NCI-H1694 treated with DMSO at 0.1 percent for 48 hours (cell line): ENCODE results near the gene SLC25A45.
"Not testable (repeated sequence)": the region's sequence is repeated elsewhere in the genome, so short reads cannot be mapped to it uniquely, and the experiment has no call there.

Experiments used
- DNase-seq: peaks from one replicate; lab custom pipeline; 2025; lab: John Stamatoyannopoulos, UW

Gene SLC25A45

DNA sequence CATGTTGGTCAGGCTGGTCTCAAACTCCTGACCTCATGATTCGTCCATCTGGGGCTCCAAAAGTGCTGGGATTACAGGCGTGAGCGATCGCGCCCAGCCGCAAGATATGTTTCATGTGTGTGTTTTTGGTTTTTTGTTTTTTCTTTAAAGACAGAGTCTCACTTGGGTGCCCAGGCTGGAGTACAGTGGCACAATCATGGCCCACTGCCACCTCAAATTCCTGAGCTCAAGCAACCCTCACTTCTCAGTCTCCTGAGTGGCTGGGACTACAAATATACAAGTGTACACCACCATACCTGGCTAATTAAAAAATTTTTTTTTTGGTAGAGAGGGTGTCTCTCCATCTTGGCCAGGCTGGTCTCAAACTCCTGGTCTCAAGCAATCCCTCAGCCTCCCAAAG lies 19.5 kb downstream of the SLC25A45 start:
- no peak for DNase-seq

- no peak for DNase-seq
Observed at GRCh38 chr11:65362320-65362931, 20.0 kb downstream of the SLC25A45 start.

DNA sequence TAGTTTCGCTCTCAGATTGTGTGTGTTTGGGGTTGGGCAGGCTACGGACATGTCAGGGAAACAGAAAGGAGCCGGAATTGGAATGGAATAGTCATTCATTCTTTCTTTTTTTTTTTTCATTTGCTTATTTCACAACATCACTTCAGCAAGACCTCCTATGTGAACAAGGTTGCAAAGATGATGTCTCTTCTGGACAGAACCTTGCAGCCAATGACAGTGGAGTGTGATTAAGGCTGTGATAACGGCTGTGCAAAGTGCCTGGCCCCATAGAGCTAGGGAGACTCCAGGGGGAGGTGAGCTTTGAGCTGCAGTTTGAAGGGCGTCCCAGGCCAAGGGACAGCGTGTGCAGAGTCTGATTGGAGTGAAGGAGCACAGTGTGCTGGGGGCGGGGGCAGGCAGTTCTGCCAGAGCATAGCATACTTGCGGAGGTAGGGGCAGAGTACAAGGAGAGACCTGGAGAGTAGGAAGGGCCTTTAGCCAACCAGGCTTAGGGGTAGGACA lies 24.5 kb downstream of the SLC25A45 start:
- no peak for DNase-seq

DNA sequence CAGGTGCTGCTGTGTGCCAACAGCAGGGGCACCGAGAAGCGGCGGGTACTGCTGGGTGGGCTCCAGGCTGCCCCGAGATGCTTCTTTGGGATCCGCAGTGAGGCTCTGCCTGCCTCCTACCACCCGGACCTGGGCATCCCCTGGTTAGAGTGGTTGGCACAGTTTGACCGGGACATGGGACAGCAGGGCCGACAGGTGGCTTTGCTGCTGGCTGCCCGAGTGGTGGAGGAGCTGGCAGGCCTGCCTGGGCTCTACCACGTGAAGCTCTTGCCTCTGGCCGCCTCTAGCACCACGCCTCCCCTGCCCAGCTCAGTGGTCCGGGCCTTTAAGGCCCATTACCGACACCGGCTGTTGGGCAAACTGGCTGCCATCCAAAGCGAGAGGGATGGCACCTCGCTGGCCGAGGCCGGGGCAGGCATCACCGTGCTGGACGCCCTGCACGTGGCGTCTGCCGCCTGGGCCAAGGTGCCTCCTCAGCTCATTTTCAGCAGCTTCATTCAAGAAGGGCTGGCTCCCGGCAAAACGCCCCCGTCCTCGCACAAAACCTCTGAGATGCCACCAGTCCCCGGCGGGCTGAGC lies 26.0 kb downstream of the SLC25A45 start:
- no peak for DNase-seq

DNA sequence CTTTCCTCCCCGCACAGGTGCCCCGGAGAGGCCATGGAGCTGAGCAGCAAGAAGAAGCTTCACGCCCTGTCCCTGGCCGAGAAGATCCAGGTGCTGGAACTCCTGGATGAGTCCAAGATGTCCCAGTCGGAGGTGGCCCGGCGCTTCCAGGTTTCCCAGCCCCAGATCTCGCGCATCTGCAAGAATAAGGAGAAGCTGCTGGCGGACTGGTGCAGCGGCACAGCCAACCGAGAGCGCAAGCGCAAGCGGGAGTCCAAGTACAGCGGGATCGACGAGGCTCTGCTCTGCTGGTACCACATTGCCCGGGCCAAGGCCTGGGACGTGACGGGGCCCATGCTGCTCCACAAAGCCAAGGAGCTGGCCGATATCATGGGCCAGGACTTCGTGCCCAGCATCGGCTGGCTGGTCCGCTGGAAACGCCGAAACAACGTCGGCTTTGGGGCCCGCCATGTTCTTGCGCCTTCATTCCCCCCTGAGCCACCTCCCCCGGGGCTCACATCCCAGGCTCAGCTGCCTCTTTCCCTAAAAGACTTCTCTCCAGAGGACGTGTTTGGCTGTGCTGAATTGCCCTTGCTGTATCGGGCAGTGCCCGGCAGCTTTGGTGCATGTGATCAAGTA lies 26.6 kb downstream of the SLC25A45 start:
- DNase-seq = no peak

DNA sequence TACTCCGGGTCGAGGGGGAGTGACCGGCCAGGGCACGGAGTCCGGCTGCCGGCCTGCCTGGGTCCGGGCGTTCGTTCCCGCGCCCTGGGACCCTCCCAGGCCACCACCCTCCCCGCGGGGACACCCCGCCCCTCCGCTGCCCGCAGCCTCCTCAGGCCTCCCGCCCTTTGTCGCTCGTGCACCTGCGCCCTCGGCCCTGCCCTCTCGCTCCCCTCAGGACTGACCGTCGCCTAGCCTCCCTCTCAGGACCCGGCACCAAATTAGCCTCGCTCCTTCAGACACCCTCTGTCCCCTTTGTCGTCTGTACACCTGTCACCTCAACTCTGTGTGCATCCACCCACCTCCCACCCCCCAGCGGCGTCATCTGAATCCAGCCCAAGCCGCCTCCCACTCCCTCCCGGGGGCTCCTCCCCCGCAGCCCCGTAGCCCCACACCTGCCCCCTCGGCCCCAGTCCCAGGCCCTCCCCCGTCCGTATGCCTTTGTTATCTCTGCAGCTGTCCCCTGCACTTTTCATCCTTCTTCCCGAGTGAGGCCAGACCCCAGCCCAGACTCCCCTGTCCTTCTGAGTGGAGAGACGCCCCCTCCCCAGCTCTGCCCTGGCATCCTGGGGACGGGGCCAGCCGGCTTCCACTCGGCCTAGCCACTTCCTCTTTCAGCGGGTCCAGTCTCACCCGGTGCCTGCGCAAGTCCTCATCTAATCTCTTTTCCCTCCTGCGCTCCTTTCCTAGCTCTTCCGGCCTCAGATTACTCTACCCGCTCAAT lies 27.3 kb downstream of the SLC25A45 start:
- peak; percentile 3 for DNase-seq

GRCh38 chr11:65354265-65355012 lies 28.0 kb downstream of the SLC25A45 start, which contains the start of gene TIGD3:
Gene TIGD3 (plus strand): TSS chr11:65354751. CDS start chr11:65355809, 1,058 bp downstream.
- DNase-seq = peak; percentile 89

- no peak for DNase-seq
Observed at GRCh38 chr11:65353900-65354264, 28.6 kb downstream of the SLC25A45 start.

- no peak for DNase-seq
Observed at GRCh38 chr11:65353376-65353775, 29.1 kb downstream of the SLC25A45 start.

- DNase-seq = peak; percentile 6
Observed at GRCh38 chr11:65352783-65353182, 29.7 kb downstream of the SLC25A45 start.

DNA sequence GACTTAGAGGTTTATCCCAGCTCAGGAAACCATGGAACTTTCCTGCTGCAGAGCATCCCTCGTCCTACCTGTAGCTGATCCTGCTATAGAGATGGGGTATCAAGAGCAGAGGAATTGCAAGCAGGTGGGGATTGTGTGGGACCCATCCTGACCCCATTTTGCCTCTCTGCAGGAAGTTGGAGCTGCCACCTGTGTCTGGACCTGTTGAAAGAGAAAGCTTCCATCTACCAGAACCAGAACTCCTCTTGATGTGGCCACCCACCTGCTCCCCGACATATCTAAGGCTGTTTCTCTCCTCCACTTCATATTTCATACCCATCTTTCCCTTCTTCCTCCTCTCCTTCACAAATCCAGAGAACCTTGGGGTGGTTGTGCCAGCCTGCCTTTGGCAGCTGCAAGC lies 30.9 kb downstream of the SLC25A45 start:
- DNase-seq = no peak

DNA sequence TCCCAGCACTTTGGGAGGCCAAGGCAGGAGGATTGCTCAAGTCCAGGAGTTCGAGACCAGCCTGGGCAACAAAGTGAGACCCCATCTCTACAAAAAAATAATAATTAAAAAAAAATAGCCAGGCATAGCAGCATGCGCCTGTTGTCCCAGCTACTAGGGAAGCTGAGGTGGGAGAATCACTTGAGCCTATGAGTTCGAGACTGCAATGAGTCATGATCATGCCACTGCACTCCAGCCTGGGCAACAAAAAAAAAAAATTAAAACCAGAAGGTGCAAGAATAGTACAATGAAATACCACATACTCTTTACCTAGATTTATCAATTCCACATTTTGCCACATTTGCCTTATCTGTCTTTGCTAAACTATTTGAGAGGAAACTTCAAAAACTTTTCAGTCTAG lies 40.6 kb downstream of the SLC25A45 start:
- no peak for DNase-seq

DNA sequence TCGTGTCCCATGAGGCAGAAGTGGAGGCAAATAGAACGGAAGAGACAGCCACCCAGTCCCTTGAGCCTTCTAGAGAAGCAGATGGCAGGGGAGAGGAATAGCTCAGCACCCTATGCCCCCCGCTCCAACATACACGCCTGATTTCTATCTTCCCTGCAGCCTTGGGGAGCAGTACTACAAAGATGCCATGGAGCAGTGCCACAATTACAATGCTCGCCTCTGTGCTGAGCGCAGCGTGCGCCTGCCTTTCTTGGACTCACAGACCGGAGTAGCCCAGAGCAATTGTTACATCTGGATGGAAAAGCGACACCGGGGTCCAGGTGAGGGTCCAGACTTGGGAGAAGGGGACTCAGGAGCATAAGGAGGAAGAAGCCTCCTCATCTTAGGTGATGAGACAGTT lies 42.2 kb downstream of the SLC25A45 start:
- no peak for DNase-seq

GRCh38 chr11:65338676-65339075 lies 43.8 kb downstream of the SLC25A45 start:
- DNase-seq = no peak

DNA sequence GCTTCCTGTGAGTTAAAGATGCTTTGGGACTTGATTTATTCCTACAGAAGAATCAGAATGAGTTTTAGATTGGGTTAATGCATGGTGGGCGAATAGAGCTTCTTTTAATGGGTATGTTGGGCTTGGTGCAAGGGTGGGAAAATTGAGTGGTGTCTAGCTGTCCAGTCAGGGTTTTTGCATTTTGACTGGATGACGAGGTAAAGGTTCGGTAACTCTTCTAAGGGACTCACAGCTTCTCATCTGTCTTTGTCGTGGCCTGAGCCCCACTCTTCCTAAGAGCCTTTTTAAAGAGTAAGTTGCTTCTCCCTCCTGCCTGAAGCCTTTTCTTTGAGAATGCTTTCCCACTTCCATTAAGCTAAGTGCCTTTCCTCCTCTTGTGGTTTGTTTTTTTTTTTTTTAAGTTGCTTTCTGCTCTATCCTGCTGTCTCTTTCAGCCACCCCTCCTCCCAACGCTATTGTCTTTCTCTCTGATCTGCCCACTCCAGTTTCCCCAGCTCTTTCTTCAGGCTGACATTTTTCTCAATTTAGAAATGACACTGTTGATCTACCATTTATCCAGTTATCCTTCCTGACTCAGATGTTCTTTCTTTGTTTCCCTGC lies 47.6 kb downstream of the SLC25A45 start:
- DNase-seq = no peak

- not testable (repeated sequence) for DNase-seq
Observed at GRCh38 chr11:65332591-65332990, 49.9 kb downstream of the SLC25A45 start.

DNA sequence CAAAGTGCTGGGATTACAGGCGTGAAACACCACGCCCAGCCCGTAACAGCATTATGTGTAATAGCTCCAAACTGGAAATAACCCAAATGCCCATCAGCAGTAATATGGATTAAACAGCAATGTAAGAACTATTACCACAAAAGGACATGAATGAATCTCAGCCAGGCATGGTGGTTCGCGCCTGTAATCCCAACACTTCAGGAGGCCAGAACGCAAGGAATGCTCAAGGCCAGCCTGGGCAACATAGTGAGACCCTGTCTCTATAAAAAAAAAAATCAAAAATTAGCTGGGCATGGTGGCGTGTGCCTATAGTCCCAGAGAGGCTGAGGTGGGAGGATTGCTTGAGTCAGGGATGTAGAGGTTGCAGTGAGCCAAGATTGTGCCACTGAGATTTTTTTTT lies 51.9 kb downstream of the SLC25A45 start:
- DNase-seq = no peak

DNA sequence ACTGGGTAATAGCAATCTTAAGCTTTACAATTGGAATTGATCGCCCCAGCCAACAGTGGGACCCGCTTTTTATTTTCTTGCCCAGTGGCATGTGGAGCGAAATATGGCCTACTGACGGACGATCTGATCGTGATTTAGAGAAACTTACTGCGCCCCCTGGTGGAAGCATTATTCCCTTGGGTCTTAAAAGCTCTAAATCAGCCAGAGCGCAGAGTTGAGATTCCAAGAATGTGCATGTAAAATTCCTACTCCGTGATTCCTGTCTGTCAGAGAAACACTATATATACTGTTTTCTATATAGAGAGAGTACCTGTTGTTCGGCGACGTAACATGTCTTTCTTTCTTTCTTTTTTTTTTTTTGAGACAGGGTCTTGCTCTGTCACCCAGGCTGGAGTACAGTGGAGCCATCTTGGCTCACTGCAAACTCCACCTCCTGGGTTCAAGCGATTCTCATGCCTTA lies 52.5 kb downstream of the SLC25A45 start:
- peak; percentile 78 for DNase-seq

- no peak for DNase-seq
Observed at GRCh38 chr11:65329478-65329877, 53.0 kb downstream of the SLC25A45 start.

- DNase-seq = no peak
Observed at GRCh38 chr11:65327021-65327420, 55.4 kb downstream of the SLC25A45 start.

GRCh38 chr11:65325435-65325834 lies 57.0 kb downstream of the SLC25A45 start:
- no peak for DNase-seq
